HepG2 (cell line): ENCODE results near the gene MTR. TPM values are rescaled to one million over a fixed set of nuclear protein-coding genes. Genes with fewer than 3 reads are reported as not detected.

Source experiments
- ATAC-seq: fragments of 200-7000 bp; cut with Tn5 transposase; 3 replicates; pipeline ENCODE4 v1.9.1; 2020; ENCODE audit warnings: mild to moderate bottlenecking, moderate library complexity
- BruUV-seq: library from RNA; stranded (reverse); fragments of 400-500 nt; replicated peaks from 2 replicates; lab custom pipeline; 2021; lab: Mats Ljungman, UMichigan
- CTCF ChIA-PET: fragments of 300-600 bp; formaldehyde crosslinking; extraction: SDS; loops from one replicate; lab custom pipeline; 2021; ENCODE audit warnings: low total read pairs, inconsistent platforms, low intra/inter-chr PET ratio; lab: Yijun Ruan, JAX
- POLR2A ChIA-PET: fragments of 350-600 bp; sonication (Branson Sonifier 250); formaldehyde crosslinking; loops from one replicate; lab custom pipeline; 2020; ENCODE audit warnings: antibody characterized with exemption, inconsistent platforms; lab: Yijun Ruan, JAX
- DNase-seq: peaks from one replicate; pipeline ENCODE4 v3.0.0-alpha.2; 2015; ENCODE audit warnings: low spot score
- FAIRE-seq: peaks from 3 replicates; lab custom pipeline; 2011; peaks lifted over from hg19 to GRCh38; lab: Jason Lieb, UNC
- H2AFZ ChIP-seq: one replicate; pipeline ENCODE4 v1.6.1; 2011; ENCODE audit warnings: low read length, inconsistent platforms
- H3K27ac ChIP-seq: fragments of 300-600 bp; 3 replicates; pipeline ENCODE4 v1.8.0; 2011; ENCODE audit warnings: mixed run types, mild to moderate bottlenecking, mixed read lengths, low read length, inconsistent platforms; ENCODE audit not compliant: insufficient read depth; ENCODE audit errors: extremely low read length
- H3K27me3 ChIP-seq, 2 experiments: fragments of 200-600 bp in 1 of 2; 2 replicates in 1 of 2; 3 replicates in 1 of 2; pipeline versions ENCODE4 v1.6.0 to v1.8.0; 2011; ENCODE audit warnings: low read length in 2 of 2, mild to moderate bottlenecking in 2 of 2, moderate library complexity in 2 of 2, inconsistent platforms in 1 of 2; ENCODE audit not compliant: insufficient read depth in 2 of 2, control insufficient read depth in 1 of 2
- H3K36me3 ChIP-seq, 2 experiments: fragments of 200-600 bp in 1 of 2; replicated peaks in 1 of 2; 2 replicates in 1 of 2; 3 replicates in 1 of 2; pipeline versions ENCODE4 v1.5.1 to v1.8.0; 2011; ENCODE audit warnings: low read length in 2 of 2, inconsistent platforms in 1 of 2; ENCODE audit not compliant: insufficient read depth in 2 of 2, control insufficient read depth in 1 of 2
- H3K4me1 ChIP-seq: 2 replicates; pipeline ENCODE4 v1.5.1; 2012; ENCODE audit warnings: low read length, inconsistent platforms; ENCODE audit not compliant: insufficient read depth
- H3K4me2 ChIP-seq: 2 replicates; pipeline ENCODE4 v1.6.0; 2011; ENCODE audit warnings: low read depth, low read length, inconsistent platforms
- H3K4me3 ChIP-seq, 3 experiments: fragments of 200-600 bp in 1 of 3; sonication (generic), shearing (Covaris generic) in 1 of 3; replicated peaks in 1 of 3; 2 replicates each; pipeline ENCODE4 v1.5.1; 2011 to 2016; ENCODE audit warnings: low read length in 3 of 3, inconsistent platforms in 2 of 3, low read depth in 2 of 3, mild to moderate bottlenecking in 2 of 3, control low read depth in 1 of 3, mixed read lengths in 1 of 3; ENCODE audit not compliant: insufficient read depth in 1 of 3
- H3K79me2 ChIP-seq: one replicate; pipeline ENCODE4 v1.6.1; 2011; ENCODE audit warnings: low read length, inconsistent platforms; ENCODE audit not compliant: insufficient read depth
- H3K9ac ChIP-seq: 2 replicates; pipeline ENCODE4 v1.6.0; 2011; ENCODE audit warnings: mild to moderate bottlenecking, low read depth, low read length, inconsistent platforms; ENCODE audit not compliant: insufficient read depth
- H3K9me3 ChIP-seq: 2 replicates; pipeline ENCODE4 v1.5.1; 2012; ENCODE audit warnings: mild to moderate bottlenecking, low read length
- H4K20me1 ChIP-seq: 2 replicates; pipeline ENCODE4 v1.6.0; 2011; ENCODE audit warnings: inconsistent platforms, mild to moderate bottlenecking, low read length, moderate library complexity; ENCODE audit not compliant: insufficient read depth
- AGO2 ChIP-seq: fragments of 200-400 bp; formaldehyde crosslinking; optimal IDR thresholded peaks from 2 replicates; pipeline ENCODE3; 2017; ENCODE audit warnings: mild to moderate bottlenecking, low read depth, low read length, moderate library complexity
- GATAD2A ChIP-seq: IDR thresholded peaks from 2 replicates; pipeline ENCODE4 v1.6.1; 2016
- MAFK ChIP-seq, 2 experiments: IDR thresholded peaks in 1 of 2; conservative IDR thresholded peaks in 1 of 2; 2 replicates each; pipeline ENCODE4 v1.6.1; 2011; ENCODE audit warnings: improper control_type of control experiment in 2 of 2, low read length in 2 of 2
- NFE2 ChIP-seq: sonication (generic); formaldehyde crosslinking; IDR thresholded peaks from 2 replicates; pipeline ENCODE4 v1.4.0; 2020; ENCODE audit warnings: missing genetic modification reagents
- THYN1 ChIP-seq: sonication (generic); formaldehyde crosslinking; IDR thresholded peaks from 2 replicates; pipeline ENCODE4 v1.8.1; 2023; ENCODE audit warnings: low read depth, mild to moderate bottlenecking, moderate library complexity, missing genetic modification reagents, borderline replicate concordance
- ZNF292 ChIP-seq: sonication (generic); formaldehyde crosslinking; IDR thresholded peaks from 2 replicates; pipeline ENCODE4 v1.8.1; 2022; ENCODE audit warnings: mild to moderate bottlenecking, low read depth, missing genetic modification reagents, borderline replicate concordance
- in situ Hi-C: cut with HindIII; loops from 2 replicates; pipeline ENCODE4 v1.10.0; 2017; ENCODE audit warnings: low pct_unique_long_range_greater_than_20kb; ENCODE audit not compliant: extremely low pct_ligation_motif_present
- intact Hi-C: fragments of 100-400 bp; cut with micrococcal nuclease; formaldehyde crosslinking; loops from one replicate; pipeline ENCODE4 v1.10.0; 2022; ENCODE audit not compliant: unreplicated experiment
- polyA plus RNA-seq, 8 experiments: library from polyadenylated mRNA; depleted of rRNA in 3 of 8; stranded (reverse) in 7 of 8; unstranded in 1 of 8; fragments of >200 nt; fragmentation: Illumina TruSeq in 4 of 8; extraction: Trizol in 4 of 8; gene quantifications; 2 replicates each; pipeline versions ENCODE4 v1.2.1 to v1.2.3, GENCODE V29; 2011 to 2016; ENCODE audit warnings: low read depth in 4 of 8, missing spikeins in 1 of 8, mixed read lengths in 1 of 8; ENCODE audit not compliant: insufficient read depth in 1 of 8
- total RNA-seq, 5 experiments: library from RNA; depleted of rRNA; stranded (reverse); fragments of >200 nt; fragmentation: Illumina TruSeq; extraction: Trizol; gene quantifications; 2 replicates each; pipeline ENCODE4 v1.2.3, GENCODE V29; 2016; ENCODE audit warnings: low read depth in 1 of 5
- TF ChIP-seq, protein P1 (sequence below): sonication (generic); formaldehyde crosslinking; IDR thresholded peaks from 2 replicates; pipeline ENCODE4 v1.9.0; 2021; ENCODE audit warnings: mild to moderate bottlenecking, missing genetic modification reagents
- TF ChIP-seq, protein P2 (sequence below): sonication (generic); formaldehyde crosslinking; IDR thresholded peaks from 2 replicates; pipeline ENCODE4 v1.8.0; 2022; ENCODE audit warnings: mild to moderate bottlenecking, missing genetic modification reagents, moderate library complexity
- TF ChIP-seq, protein P3 (sequence below): sonication (generic); formaldehyde crosslinking; IDR thresholded peaks from 2 replicates; pipeline ENCODE4 v1.4.0; 2020; ENCODE audit warnings: missing genetic modification reagents

MTR gene
- total and polyA plus RNA-seq, 2 of the 13 experiments (the other 11 are each of a cell fraction or from before 2014, with no cell fraction given): 16.3 to 36.1 TPM

DNA sequence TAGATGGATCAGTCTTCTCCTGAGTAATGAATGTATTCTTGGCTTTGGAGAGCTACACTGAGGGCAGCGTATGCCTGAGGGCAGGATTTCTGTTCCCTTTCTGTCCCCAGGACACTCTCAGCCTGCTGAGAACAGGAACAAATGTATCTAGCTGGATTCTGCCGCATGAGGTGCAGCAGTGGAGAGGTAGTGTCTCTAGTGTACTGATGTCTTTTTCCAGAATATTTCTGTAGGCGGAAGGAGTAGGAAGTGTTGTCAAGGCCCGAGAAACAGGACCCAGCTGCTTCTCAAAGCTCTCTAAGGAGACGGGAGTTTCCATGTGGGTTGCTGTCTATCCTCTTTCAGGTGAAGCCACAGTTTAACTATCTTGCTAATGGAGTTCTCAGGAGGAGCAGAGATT is 143.7 kb downstream of the MTR start (continued):
- TF ChIP-seq, protein P1, sequence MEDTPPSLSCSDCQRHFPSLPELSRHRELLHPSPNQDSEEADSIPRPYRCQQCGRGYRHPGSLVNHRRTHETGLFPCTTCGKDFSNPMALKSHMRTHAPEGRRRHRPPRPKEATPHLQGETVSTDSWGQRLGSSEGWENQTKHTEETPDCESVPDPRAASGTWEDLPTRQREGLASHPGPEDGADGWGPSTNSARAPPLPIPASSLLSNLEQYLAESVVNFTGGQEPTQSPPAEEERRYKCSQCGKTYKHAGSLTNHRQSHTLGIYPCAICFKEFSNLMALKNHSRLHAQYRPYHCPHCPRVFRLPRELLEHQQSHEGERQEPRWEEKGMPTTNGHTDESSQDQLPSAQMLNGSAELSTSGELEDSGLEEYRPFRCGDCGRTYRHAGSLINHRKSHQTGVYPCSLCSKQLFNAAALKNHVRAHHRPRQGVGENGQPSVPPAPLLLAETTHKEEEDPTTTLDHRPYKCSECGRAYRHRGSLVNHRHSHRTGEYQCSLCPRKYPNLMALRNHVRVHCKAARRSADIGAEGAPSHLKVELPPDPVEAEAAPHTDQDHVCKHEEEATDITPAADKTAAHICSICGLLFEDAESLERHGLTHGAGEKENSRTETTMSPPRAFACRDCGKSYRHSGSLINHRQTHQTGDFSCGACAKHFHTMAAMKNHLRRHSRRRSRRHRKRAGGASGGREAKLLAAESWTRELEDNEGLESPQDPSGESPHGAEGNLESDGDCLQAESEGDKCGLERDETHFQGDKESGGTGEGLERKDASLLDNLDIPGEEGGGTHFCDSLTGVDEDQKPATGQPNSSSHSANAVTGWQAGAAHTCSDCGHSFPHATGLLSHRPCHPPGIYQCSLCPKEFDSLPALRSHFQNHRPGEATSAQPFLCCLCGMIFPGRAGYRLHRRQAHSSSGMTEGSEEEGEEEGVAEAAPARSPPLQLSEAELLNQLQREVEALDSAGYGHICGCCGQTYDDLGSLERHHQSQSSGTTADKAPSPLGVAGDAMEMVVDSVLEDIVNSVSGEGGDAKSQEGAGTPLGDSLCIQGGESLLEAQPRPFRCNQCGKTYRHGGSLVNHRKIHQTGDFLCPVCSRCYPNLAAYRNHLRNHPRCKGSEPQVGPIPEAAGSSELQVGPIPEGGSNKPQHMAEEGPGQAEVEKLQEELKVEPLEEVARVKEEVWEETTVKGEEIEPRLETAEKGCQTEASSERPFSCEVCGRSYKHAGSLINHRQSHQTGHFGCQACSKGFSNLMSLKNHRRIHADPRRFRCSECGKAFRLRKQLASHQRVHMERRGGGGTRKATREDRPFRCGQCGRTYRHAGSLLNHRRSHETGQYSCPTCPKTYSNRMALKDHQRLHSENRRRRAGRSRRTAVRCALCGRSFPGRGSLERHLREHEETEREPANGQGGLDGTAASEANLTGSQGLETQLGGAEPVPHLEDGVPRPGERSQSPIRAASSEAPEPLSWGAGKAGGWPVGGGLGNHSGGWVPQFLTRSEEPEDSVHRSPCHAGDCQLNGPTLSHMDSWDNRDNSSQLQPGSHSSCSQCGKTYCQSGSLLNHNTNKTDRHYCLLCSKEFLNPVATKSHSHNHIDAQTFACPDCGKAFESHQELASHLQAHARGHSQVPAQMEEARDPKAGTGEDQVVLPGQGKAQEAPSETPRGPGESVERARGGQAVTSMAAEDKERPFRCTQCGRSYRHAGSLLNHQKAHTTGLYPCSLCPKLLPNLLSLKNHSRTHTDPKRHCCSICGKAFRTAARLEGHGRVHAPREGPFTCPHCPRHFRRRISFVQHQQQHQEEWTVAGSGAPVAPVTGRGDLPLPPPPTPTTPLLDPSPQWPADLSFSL: no peak

DNA sequence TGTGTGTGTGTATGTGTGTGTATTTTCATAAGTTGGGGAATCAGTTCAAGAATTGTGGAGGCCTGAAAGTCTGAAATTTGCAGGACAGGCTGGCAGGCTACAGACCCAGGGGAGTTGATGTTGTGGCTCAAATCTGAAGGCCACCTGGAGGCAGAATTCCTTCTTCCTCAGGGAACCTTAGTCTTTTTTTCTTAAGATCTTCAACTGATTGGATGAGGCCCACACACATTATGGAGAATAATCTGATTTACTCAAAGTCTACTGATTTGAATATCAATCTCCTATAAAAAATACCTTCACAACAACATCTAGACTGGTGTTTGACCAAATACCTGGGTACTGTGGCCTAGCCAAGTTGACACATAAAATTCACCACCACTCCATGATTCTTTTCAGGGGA is 147.3 kb downstream of the MTR start:
- no peaks in the 10 kb centered on the region for H3K36me3 ChIP-seq
- H3K4me3 ChIP-seq: no peak overlapping the region
- no peak overlapping the region for H3K9ac ChIP-seq
- ChIA-PET CTCF (no interaction called here), POLR2A (no interaction called here)
- DNase-seq (no peak), FAIRE-seq (no peak), ATAC-seq (no peak)
- in situ Hi-C loops (no loop called here), intact Hi-C loops (no loop called here)
- no peaks in the 10 kb centered on the region for H3K4me1 ChIP-seq
- no peaks in the 10 kb centered on the region for H3K79me2 ChIP-seq
- H3K27ac ChIP-seq: no peak overlapping the region
- H4K20me1 ChIP-seq: no peaks in the 10 kb centered on the region
- no TSS peak for BruUV-seq
- no peak overlapping the region for H2AFZ ChIP-seq
- peaks cover 0 to 13% of the 10 kb centered on the region in 2 experiments; a peak in 2 of 5 replicates for H3K27me3 ChIP-seq
- no peaks in the 10 kb centered on the region for H3K9me3 ChIP-seq
- no peak overlapping the region for H3K4me2 ChIP-seq
- TF ChIP-seq, protein P2, sequence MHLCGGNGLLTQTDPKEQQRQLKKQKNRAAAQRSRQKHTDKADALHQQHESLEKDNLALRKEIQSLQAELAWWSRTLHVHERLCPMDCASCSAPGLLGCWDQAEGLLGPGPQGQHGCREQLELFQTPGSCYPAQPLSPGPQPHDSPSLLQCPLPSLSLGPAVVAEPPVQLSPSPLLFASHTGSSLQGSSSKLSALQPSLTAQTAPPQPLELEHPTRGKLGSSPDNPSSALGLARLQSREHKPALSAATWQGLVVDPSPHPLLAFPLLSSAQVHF (CRISPR knock-in tag): no peak
- no peak for TF ChIP-seq MAFK (conservative IDR thresholded peaks at IDR 0.05 in 1 of 2, IDR thresholded peaks at IDR 0.05 in 1 of 2; ENCODE audit: low read length in 2 of 2)
- TF ChIP-seq THYN1 (CRISPR knock-in tag): no peak
- TF ChIP-seq, protein P3, sequence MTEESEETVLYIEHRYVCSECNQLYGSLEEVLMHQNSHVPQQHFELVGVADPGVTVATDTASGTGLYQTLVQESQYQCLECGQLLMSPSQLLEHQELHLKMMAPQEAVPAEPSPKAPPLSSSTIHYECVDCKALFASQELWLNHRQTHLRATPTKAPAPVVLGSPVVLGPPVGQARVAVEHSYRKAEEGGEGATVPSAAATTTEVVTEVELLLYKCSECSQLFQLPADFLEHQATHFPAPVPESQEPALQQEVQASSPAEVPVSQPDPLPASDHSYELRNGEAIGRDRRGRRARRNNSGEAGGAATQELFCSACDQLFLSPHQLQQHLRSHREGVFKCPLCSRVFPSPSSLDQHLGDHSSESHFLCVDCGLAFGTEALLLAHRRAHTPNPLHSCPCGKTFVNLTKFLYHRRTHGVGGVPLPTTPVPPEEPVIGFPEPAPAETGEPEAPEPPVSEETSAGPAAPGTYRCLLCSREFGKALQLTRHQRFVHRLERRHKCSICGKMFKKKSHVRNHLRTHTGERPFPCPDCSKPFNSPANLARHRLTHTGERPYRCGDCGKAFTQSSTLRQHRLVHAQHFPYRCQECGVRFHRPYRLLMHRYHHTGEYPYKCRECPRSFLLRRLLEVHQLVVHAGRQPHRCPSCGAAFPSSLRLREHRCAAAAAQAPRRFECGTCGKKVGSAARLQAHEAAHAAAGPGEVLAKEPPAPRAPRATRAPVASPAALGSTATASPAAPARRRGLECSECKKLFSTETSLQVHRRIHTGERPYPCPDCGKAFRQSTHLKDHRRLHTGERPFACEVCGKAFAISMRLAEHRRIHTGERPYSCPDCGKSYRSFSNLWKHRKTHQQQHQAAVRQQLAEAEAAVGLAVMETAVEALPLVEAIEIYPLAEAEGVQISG (CRISPR knock-in tag): no peak
- TF ChIP-seq AGO2: no peak
- no peak for TF ChIP-seq ZNF292 (CRISPR knock-in tag)
- TF ChIP-seq NFE2 (CRISPR knock-in tag): no peak
- TF ChIP-seq GATAD2A (CRISPR knock-in tag): no peak
